CD14-positive monocyte (primary cell): ENCODE data around the gene ART4. TPM values are rescaled to one million over a fixed set of nuclear protein-coding genes. Genes with fewer than 3 reads are reported as not detected.

Source experiments
- DNase-seq, 3 donors: peaks; one replicate each; pipeline ENCODE4 v3.0.0-alpha.2; 2011 to 2022
- H2AFZ ChIP-seq: 2 replicates; pipeline ENCODE4 v1.6.0; 2012; ENCODE audit warnings: mild to moderate bottlenecking, low read depth, low read length, inconsistent platforms; ENCODE audit not compliant: insufficient read depth, poor library complexity, severe bottlenecking
- H3K27ac ChIP-seq, 2 donors: 1 replicate in 1 of 2; 2 replicates in 1 of 2; pipeline ENCODE4 v1.5.1; 2012 to 2013; ENCODE audit warnings: low read length in 2 of 2, control low read depth in 1 of 2, inconsistent platforms in 1 of 2, low read depth in 1 of 2, mild to moderate bottlenecking in 1 of 2
- H3K27me3 ChIP-seq, 2 donors: one replicate each; pipeline versions ENCODE4 v1.6.0 to v1.6.1; 2011 to 2013; ENCODE audit warnings: low read length in 2 of 2; ENCODE audit not compliant: control insufficient read depth in 2 of 2, insufficient read depth in 2 of 2
- H3K36me3 ChIP-seq, 2 donors: replicated peaks in 1 of 2; 1 replicate in 1 of 2; 2 replicates in 1 of 2; pipeline versions ENCODE4 v1.5.1 to v1.6.1; 2012 to 2013; ENCODE audit warnings: low read length in 2 of 2, control low read depth in 1 of 2, inconsistent platforms in 1 of 2, mild to moderate bottlenecking in 1 of 2; ENCODE audit not compliant: insufficient read depth in 2 of 2, control insufficient read depth in 1 of 2
- H3K4me1 ChIP-seq, 2 donors: 1 replicate in 1 of 2; 2 replicates in 1 of 2; pipeline versions ENCODE4 v1.5.1 to v1.6.1; 2012 to 2013; ENCODE audit warnings: low read length in 2 of 2, control low read depth in 1 of 2, inconsistent platforms in 1 of 2, mild to moderate bottlenecking in 1 of 2, moderate library complexity in 1 of 2; ENCODE audit not compliant: insufficient read depth in 2 of 2, control insufficient read depth in 1 of 2
- H3K4me2 ChIP-seq: replicated peaks from 2 replicates; pipeline ENCODE3; 2012; ENCODE audit warnings: low read length, moderate library complexity, mild to moderate bottlenecking; ENCODE audit not compliant: poor library complexity, severe bottlenecking; ENCODE audit errors: extremely low read depth
- H3K4me3 ChIP-seq, 3 experiments: fragments of 200-600 bp in 1 of 3; sonication (generic) in 1 of 3; replicated peaks in 1 of 3; 1 replicate in 2 of 3; 2 replicates in 1 of 3; pipeline ENCODE4 v1.5.1; 2011 to 2013; ENCODE audit warnings: low read length in 3 of 3, mild to moderate bottlenecking in 3 of 3, control low read depth in 2 of 3, low read depth in 2 of 3, inconsistent platforms in 1 of 3, moderate library complexity in 1 of 3
- H3K79me2 ChIP-seq: 2 replicates; pipeline ENCODE4 v1.6.0; 2012; ENCODE audit warnings: mild to moderate bottlenecking, control low read depth, inconsistent platforms, low read length, moderate library complexity; ENCODE audit not compliant: insufficient read depth
- H3K9ac ChIP-seq: 2 replicates; pipeline ENCODE4 v1.6.0; 2017; ENCODE audit warnings: low read length, mild to moderate bottlenecking; ENCODE audit not compliant: insufficient read depth, poor library complexity, severe bottlenecking
- H3K9me3 ChIP-seq, 2 donors: replicated peaks in 1 of 2; 1 replicate in 1 of 2; 2 replicates in 1 of 2; pipeline versions ENCODE4 v1.5.1 to v1.6.1; 2012 to 2013; ENCODE audit warnings: low read length in 2 of 2, control low read depth in 1 of 2; ENCODE audit not compliant: control insufficient read depth in 1 of 2, insufficient read depth in 1 of 2
- H4K20me1 ChIP-seq: 2 replicates; pipeline ENCODE4 v1.6.0; 2012; ENCODE audit warnings: mild to moderate bottlenecking, low read length, control low read depth, moderate library complexity; ENCODE audit not compliant: insufficient read depth
- H3K27ac Mint-ChIP-seq, 7 donors: one replicate each; pipeline ENCODE4 v1.8.0; 2020; ENCODE audit warnings: mild to moderate bottlenecking in 7 of 7, mixed read lengths in 7 of 7, moderate library complexity in 6 of 7, inconsistent platforms in 2 of 7
- H3K27me3 Mint-ChIP-seq, 3 donors: one replicate each; pipeline ENCODE4 v1.8.0; 2021 to 2022; ENCODE audit warnings: low read depth in 3 of 3, mild to moderate bottlenecking in 3 of 3, mixed read lengths in 3 of 3, moderate library complexity in 3 of 3, inconsistent platforms in 1 of 3
- H3K36me3 Mint-ChIP-seq, 2 donors: one replicate each; pipeline ENCODE4 v1.8.0; 2020; ENCODE audit warnings: mixed read lengths in 2 of 2, inconsistent platforms in 1 of 2, mild to moderate bottlenecking in 1 of 2
- H3K4me1 Mint-ChIP-seq: one replicate; pipeline ENCODE4 v1.8.0; 2020; ENCODE audit warnings: mild to moderate bottlenecking, mixed read lengths
- H3K4me3 Mint-ChIP-seq, 2 donors: one replicate each; pipeline ENCODE4 v1.8.0; 2020; ENCODE audit warnings: mild to moderate bottlenecking in 2 of 2, mixed read lengths in 2 of 2, moderate library complexity in 1 of 2
- H3K9me3 Mint-ChIP-seq, 7 donors: one replicate each; pipeline ENCODE4 v1.8.0; 2020 to 2022; ENCODE audit warnings: mixed read lengths in 7 of 7, mild to moderate bottlenecking in 6 of 7, moderate library complexity in 6 of 7, inconsistent platforms in 2 of 7
- WGBS: methylation state at CpG from one replicate; pipeline ENCODE4 v1.1.5; 2013; ENCODE audit warnings: missing lambda C conversion rate; ENCODE audit not compliant: insufficient coverage; 5-methylcytosine and 5-hydroxymethylcytosine counted together
- intact Hi-C, 2 donors: fragments of 100-400 bp; cut with micrococcal nuclease; formaldehyde crosslinking; loops; one replicate each; pipeline versions ENCODE4 v1.15.0 to v1.15.1; 2023
- polyA plus RNA-seq, 3 donors: library from polyadenylated mRNA; depleted of rRNA in 1 of 3; unstranded in 2 of 3; stranded (reverse) in 1 of 3; fragments of 300-500 nt in 2 of 3; fragments of >200 nt in 1 of 3; fragmentation: Illumina TruSeq in 2 of 3; gene quantifications; 1 replicate in 2 of 3; 2 replicates in 1 of 3; pipeline ENCODE4 v1.2.3, GENCODE V29; 2012 to 2021
- TF ChIP-seq, protein P1 (sequence below): fragments of 200-600 bp; IDR thresholded peaks from one replicate; pipeline ENCODE4 v1.8.0; 2022; ENCODE audit warnings: antibody characterized with exemption, mild to moderate bottlenecking

ART4 gene
- polyA plus RNA-seq, 3 donors: not detected

DNA sequence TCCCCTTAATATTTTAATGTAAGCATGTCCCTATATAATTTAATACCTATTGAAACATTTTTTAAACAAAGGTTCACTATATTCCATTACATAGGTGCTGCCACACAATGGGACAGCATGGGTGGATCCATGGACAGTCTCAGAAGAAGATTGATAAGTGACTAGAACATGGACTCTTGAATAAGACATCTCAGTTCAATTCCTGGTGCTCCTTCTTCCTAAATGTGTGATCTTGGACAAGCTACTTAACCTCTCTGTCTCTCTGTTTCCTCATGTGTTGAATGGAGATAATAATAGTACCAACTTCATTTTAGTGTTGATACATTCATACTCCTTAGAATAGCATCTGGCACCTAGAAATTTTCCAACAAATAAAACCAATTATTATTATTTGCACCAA, 1.1 kb upstream of the ART4 start:
- Histone ChIP-seq H4K20me1 (no peaks in the 10 kb centered on the region), H3K27me3 (no peaks in the 10 kb centered on the region), H3K4me3 (no peak overlapping the region), H3K4me2 (no peak overlapping the region), H3K79me2 (no peaks in the 10 kb centered on the region), H2AFZ (no peak overlapping the region), H3K27ac (no peak overlapping the region), H3K9me3 (no peaks in the 10 kb centered on the region), H3K4me1 (no peaks in the 10 kb centered on the region), H3K36me3 (no peaks in the 10 kb centered on the region), H3K9ac (no peak overlapping the region)
- Mint-ChIP-seq H3K9me3 (peaks cover 0 to under 1% (median 0%) of the 10 kb centered on the region in 7 donors), H3K4me3 (no peak overlapping the region), H3K36me3 (no peaks in the 10 kb centered on the region), H3K27me3 (peaks cover 0 to 2% (median 0%) of the 10 kb centered on the region in 3 donors), H3K4me1 (peaks cover 2% of the 10 kb centered on the region), H3K27ac (no peak overlapping the region)
- TF ChIP-seq, protein P1, sequence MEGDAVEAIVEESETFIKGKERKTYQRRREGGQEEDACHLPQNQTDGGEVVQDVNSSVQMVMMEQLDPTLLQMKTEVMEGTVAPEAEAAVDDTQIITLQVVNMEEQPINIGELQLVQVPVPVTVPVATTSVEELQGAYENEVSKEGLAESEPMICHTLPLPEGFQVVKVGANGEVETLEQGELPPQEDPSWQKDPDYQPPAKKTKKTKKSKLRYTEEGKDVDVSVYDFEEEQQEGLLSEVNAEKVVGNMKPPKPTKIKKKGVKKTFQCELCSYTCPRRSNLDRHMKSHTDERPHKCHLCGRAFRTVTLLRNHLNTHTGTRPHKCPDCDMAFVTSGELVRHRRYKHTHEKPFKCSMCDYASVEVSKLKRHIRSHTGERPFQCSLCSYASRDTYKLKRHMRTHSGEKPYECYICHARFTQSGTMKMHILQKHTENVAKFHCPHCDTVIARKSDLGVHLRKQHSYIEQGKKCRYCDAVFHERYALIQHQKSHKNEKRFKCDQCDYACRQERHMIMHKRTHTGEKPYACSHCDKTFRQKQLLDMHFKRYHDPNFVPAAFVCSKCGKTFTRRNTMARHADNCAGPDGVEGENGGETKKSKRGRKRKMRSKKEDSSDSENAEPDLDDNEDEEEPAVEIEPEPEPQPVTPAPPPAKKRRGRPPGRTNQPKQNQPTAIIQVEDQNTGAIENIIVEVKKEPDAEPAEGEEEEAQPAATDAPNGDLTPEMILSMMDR: no peak
- intact Hi-C loops: loop anchor here in 1 of 2 donors (10.0 kb wide), 1 partner anchor 90 kb away; the partner anchor contains the start of gene ERP27
- no peak for DNase-seq

DNA sequence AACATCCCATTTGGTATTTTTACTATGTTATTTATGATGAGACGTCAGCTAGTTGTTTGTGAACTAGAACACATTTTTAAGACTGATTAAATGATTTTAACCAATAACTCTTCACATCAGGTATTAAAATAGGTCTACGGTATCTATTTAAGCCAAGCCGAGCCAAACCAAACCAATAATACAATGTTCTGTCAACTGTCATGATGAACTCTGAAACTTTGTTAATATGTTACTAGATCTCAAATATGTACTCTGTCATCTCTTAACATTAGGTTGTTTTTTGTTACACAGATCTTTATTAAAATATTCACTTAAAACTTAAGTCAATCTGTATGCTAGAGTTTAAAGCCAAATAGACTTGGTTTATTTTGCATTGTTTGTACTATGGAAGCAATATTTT, 1.0 kb downstream of the ART4 start:
- Histone ChIP-seq H3K4me1 (no peaks in the 10 kb centered on the region), H3K27ac (no peak overlapping the region), H4K20me1 (no peaks in the 10 kb centered on the region), H2AFZ (no peak overlapping the region), H3K79me2 (no peaks in the 10 kb centered on the region), H3K4me3 (no peak overlapping the region), H3K36me3 (no peaks in the 10 kb centered on the region), H3K9ac (no peak overlapping the region), H3K4me2 (no peak overlapping the region), H3K27me3 (no peaks in the 10 kb centered on the region), H3K9me3 (no peaks in the 10 kb centered on the region)
- DNase-seq: no peak
- Mint-ChIP-seq H3K27ac (no peak overlapping the region), H3K9me3 (peaks cover 0 to 3% (median 0%) of the 10 kb centered on the region in 7 donors), H3K27me3 (peaks cover 0 to 2% (median 2%) of the 10 kb centered on the region in 3 donors), H3K4me1 (peaks cover 2% of the 10 kb centered on the region), H3K36me3 (no peaks in the 10 kb centered on the region), H3K4me3 (no peak overlapping the region)
- TF ChIP-seq, protein P1: no peak
- WGBS: no CpG with 5 or more reads among the region's 3 CpGs
- intact Hi-C loops: loop anchor here in 1 of 2 donors (10.0 kb wide), 1 partner anchor 92 kb away; the partner anchor contains the start of gene ERP27
